ENCODE results near the gene ESD.
"Not testable (repeated sequence)": the region's sequence is repeated elsewhere in the genome, so short reads cannot be mapped to it uniquely, and the experiment has no call there.

GRCh38 chr13:46769925-46770324 is 27.0 kb downstream of the ESD start:
- TF ChIP-seq CTCF (conservative IDR thresholded peaks at IDR 0.05; ENCODE audit: low read depth in 2 of 2); EZH2 (IDR thresholded peaks at IDR 0.05; ENCODE audit: low read depth, unreplicated experiment); EZH2phosphoT487 (IDR thresholded peaks at IDR 0.05; ENCODE audit: unreplicated experiment): not testable (repeated sequence)
